K562 (cell line): ENCODE results near the gene KDM2B. TPM values are rescaled to one million over a fixed set of nuclear protein-coding genes. Genes with fewer than 3 reads are reported as not detected.

Source experiments
- ATF3 ChIP-seq, 2 experiments: fragments of 450-650 bp in 1 of 2; sonication (generic) in 1 of 2; formaldehyde crosslinking in 1 of 2; IDR thresholded peaks in 1 of 2; conservative IDR thresholded peaks in 1 of 2; 2 replicates each; pipeline versions ENCODE4 v1.6.1 to v1.8.1; 2016 to 2023; ENCODE audit warnings: mild to moderate bottlenecking in 2 of 2, moderate library complexity in 2 of 2, inconsistent platforms in 1 of 2, missing genetic modification reagents in 1 of 2
- CBX1 ChIP-seq: sonication (generic); IDR thresholded peaks from 2 replicates; pipeline ENCODE4 v1.6.1; 2016; ENCODE audit warnings: antibody characterized with exemption, low read depth, mild to moderate bottlenecking
- CC2D1A ChIP-seq: fragments of 450-650 bp; IDR thresholded peaks from 2 replicates; pipeline ENCODE4 v1.6.1; 2017; ENCODE audit warnings: mild to moderate bottlenecking
- CHD1 ChIP-seq: fragments of 200-600 bp; sonication (generic); IDR thresholded peaks from one replicate; pipeline ENCODE4 v1.6.1; 2012; ENCODE audit warnings: mild to moderate bottlenecking, moderate library complexity, low read length, inconsistent platforms
- E2F4 ChIP-seq: sonication (generic); formaldehyde crosslinking; IDR thresholded peaks from 2 replicates; pipeline ENCODE4 v1.8.0; 2022; ENCODE audit warnings: mild to moderate bottlenecking, low read depth, missing genetic modification reagents
- ESRRB ChIP-seq: fragments of 250-450 bp; sonication (Bioruptor Pico); IDR thresholded peaks from 2 replicates; pipeline ENCODE4 v1.5.0; 2020; ENCODE audit warnings: mild to moderate bottlenecking, moderate library complexity, borderline replicate concordance
- ETS1 ChIP-seq: conservative IDR thresholded peaks from 2 replicates; pipeline ENCODE4 v1.6.1; 2011; ENCODE audit warnings: low read depth, mild to moderate bottlenecking, low read length; ENCODE audit not compliant: control insufficient read depth
- FOS ChIP-seq: IDR thresholded peaks from 3 replicates; pipeline ENCODE4 v1.6.1; 2011; ENCODE audit not compliant: insufficient read length; ENCODE audit errors: extremely low read depth
- FOXK2 ChIP-seq, 2 experiments: fragments of 450-650 bp; IDR thresholded peaks in 1 of 2; conservative IDR thresholded peaks in 1 of 2; 2 replicates each; pipeline ENCODE4 v1.6.1; 2016; ENCODE audit warnings: low read depth in 2 of 2, mild to moderate bottlenecking in 1 of 2
- HMG20B ChIP-seq: fragments of 250-450 bp; sonication (Bioruptor Pico); IDR thresholded peaks from 2 replicates; pipeline ENCODE4 v1.5.0; 2021; ENCODE audit warnings: mild to moderate bottlenecking
- NCOA4 ChIP-seq: fragments of 450-650 bp; IDR thresholded peaks from 2 replicates; pipeline ENCODE4 v1.6.1; 2018; ENCODE audit warnings: mild to moderate bottlenecking; ENCODE audit not compliant: partially characterized antibody
- NRF1 ChIP-seq, 2 experiments: fragments of 450-650 bp; IDR thresholded peaks in 1 of 2; conservative IDR thresholded peaks in 1 of 2; 2 replicates each; pipeline ENCODE4 v1.6.1; 2014; ENCODE audit warnings: mild to moderate bottlenecking in 2 of 2
- NUFIP1 ChIP-seq: fragments of 450-650 bp; IDR thresholded peaks from 2 replicates; pipeline ENCODE4 v1.6.1; 2018; ENCODE audit not compliant: partially characterized antibody
- OTX1 ChIP-seq: fragments of 450-650 bp; formaldehyde crosslinking; IDR thresholded peaks from 2 replicates; pipeline ENCODE4 v1.4.0; 2022; ENCODE audit warnings: mild to moderate bottlenecking
- POU5F1 ChIP-seq: fragments of 150-350 bp; IDR thresholded peaks from 2 replicates; pipeline ENCODE4 v1.6.1; 2014; ENCODE audit warnings: borderline replicate concordance, low read length, low read depth, mild to moderate bottlenecking; ENCODE audit not compliant: partially characterized antibody
- PREB ChIP-seq: sonication (generic); formaldehyde crosslinking; IDR thresholded peaks from 2 replicates; pipeline ENCODE4 v1.8.1; 2023; ENCODE audit warnings: mild to moderate bottlenecking, missing genetic modification reagents
- RFX7 ChIP-seq: fragments of 250-450 bp; sonication (Bioruptor Pico); IDR thresholded peaks from 2 replicates; pipeline ENCODE4 v1.5.1; 2021; ENCODE audit warnings: mild to moderate bottlenecking
- SAFB2 ChIP-seq: fragments of 200-400 bp; formaldehyde crosslinking; IDR thresholded peaks from 2 replicates; pipeline ENCODE4 v1.6.1; 2018; ENCODE audit warnings: borderline replicate concordance, low read length, low read depth, moderate library complexity; ENCODE audit not compliant: severe bottlenecking
- SMARCC2 ChIP-seq: fragments of 450-650 bp; IDR thresholded peaks from 2 replicates; pipeline ENCODE4 v1.6.1; 2017; ENCODE audit warnings: antibody characterized with exemption, moderate library complexity, mild to moderate bottlenecking, low read depth
- XRCC5 ChIP-seq: fragments of 200-400 bp; formaldehyde crosslinking; IDR thresholded peaks from 2 replicates; pipeline ENCODE4 v1.6.1; 2017; ENCODE audit warnings: low read depth, mild to moderate bottlenecking, low read length
- ZC3H8 ChIP-seq: fragments of 450-650 bp; IDR thresholded peaks from 2 replicates; pipeline ENCODE4 v1.6.1; 2017
- ZNF512 ChIP-seq: IDR thresholded peaks from 2 replicates; pipeline ENCODE4 v1.6.1; 2016; ENCODE audit warnings: missing genetic modification characterization, missing compliant biosample characterization
- polyA plus RNA-seq, 8 experiments: library from polyadenylated mRNA; depleted of rRNA in 4 of 8; stranded (reverse) in 5 of 8; unstranded in 3 of 8; fragments of >200 nt; fragmentation: Nextera tagmentation in 2 of 8; fragmentation: Illumina TruSeq in 1 of 8; extraction: Ambion mirVana in 2 of 8; extraction: Trizol in 1 of 8; gene quantifications; 2 replicates each; pipeline versions ENCODE4 v1.2.1 to v1.2.3, GENCODE V29; 2011 to 2014; ENCODE audit warnings: inconsistent platforms in 1 of 8, missing spikeins in 1 of 8
- total RNA-seq, 7 experiments: library from RNA; depleted of rRNA in 6 of 7; stranded (reverse); fragments of >200 nt in 6 of 7; fragmentation: Illumina TruSeq in 2 of 7; extraction: Trizol in 2 of 7; gene quantifications; 2 replicates each; pipeline versions ENCODE4 v1.2.1 to v1.2.3, GENCODE V29; 2011 to 2021; ENCODE audit warnings: low replicate concordance in 1 of 7

The KDM2B gene
- total and polyA plus RNA-seq, 9 of the 15 experiments (the other 6 are each of a cell fraction or from before 2014, with no cell fraction given) = 7.4 to 50.5 (median 22.5) TPM

DNA sequence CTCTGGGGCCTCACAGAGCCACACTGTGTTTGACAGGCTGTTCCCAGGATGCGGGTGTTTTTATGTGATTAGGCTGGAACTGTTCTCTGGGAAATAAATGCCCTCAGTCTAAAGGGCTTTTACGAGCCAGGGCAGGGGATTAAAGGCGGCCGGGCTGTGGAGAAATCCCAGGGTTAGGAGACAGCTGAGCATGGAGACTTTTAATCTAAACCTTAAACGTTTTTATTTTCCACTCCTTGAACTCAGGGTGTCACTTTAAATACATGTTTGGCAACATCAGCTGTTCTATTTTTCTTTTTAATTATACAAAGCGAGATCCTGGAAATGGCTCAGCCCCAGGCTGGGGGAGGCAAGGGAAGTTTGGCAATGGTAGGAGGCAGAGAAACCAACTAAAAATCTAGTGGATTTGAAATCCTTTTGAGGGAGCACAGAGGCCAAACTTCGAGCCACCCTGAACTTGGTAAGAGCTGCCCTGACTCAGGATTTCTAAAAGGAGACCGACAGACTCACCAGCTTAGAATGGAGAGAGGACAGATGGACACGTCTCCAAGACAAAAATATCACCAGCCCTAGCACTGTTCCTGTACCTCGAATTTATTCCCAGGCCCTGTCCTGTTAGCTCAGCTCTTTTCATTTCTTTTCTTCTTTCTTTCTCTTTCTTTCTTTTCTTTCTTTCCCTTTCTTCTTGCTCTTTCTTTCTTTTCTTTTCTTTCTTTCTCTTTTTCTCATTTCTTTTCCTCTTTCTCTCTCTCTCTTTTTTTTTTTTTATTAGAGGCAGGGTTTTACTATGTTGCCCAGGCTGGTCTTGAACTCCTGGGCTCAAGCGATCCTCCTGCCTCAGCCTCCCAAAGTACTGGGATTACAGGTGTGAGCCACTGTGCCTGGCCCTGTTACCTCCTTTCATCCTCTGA lies 29.7 kb upstream of the KDM2B start (continued):
- TF ChIP-seq E2F4 (CRISPR knock-in tag) (no peak), NRF1 (conservative IDR thresholded peaks at IDR 0.05 in 1 of 2, IDR thresholded peaks at IDR 0.05 in 1 of 2) (no peak), HMG20B (CRISPR knock-in tag) (no peak), NUFIP1 (no peak), ETS1 (no peak), FOS (no peak), SAFB2 (no peak), OTX1 (CRISPR knock-in tag) (no peak), POU5F1 (no peak), CC2D1A (peak; percentile 20; the same call in 1 of the 2 replicates), CBX1 (no peak), RFX7 (CRISPR knock-in tag) (no peak), SMARCC2 (no peak), CHD1 (no peak), XRCC5 (no peak), FOXK2 (conservative IDR thresholded peaks at IDR 0.05 in 1 of 2, IDR thresholded peaks at IDR 0.05 in 1 of 2; ENCODE audit: low read depth in 2 of 2) (no peak), ZC3H8 (no peak), ATF3 (IDR thresholded peaks at IDR 0.05) (no peak), ATF3 (CRISPR knock-in tag; conservative IDR thresholded peaks at IDR 0.05) (no peak), ZNF512 (tag) (peak; percentile 86), NCOA4 (peak; percentile 16), PREB (CRISPR knock-in tag) (no peak), ESRRB (CRISPR knock-in tag) (no peak)
